Panc1 (cell line): ENCODE measurements around the gene TADA3. TPM values are rescaled to one million over a fixed set of nuclear protein-coding genes. Genes with fewer than 3 reads are reported as not detected.

Source experiments
- ATAC-seq: fragments of 200-7000 bp; cut with Tn5 transposase; 2 replicates; pipeline ENCODE4 v1.9.1; 2020; ENCODE audit warnings: mild to moderate bottlenecking, moderate library complexity
- BruUV-seq: library from RNA; stranded (reverse); fragments of 400-500 nt; replicated peaks from 2 replicates; lab custom pipeline; 2021; lab: Mats Ljungman, UMichigan
- CTCF ChIA-PET: fragments of 300-600 bp; sonication (Branson Sonifier 250); formaldehyde crosslinking; loops from one replicate; lab custom pipeline; 2022; ENCODE audit warnings: antibody characterized with exemption; lab: Charles Lee
- POLR2A ChIA-PET: fragments of 300-600 bp; sonication (Branson Sonifier 250); formaldehyde crosslinking; loops from one replicate; lab custom pipeline; 2022; ENCODE audit warnings: antibody characterized with exemption; lab: Charles Lee
- DNase-seq: peaks from one replicate; pipeline ENCODE4 v3.0.0-alpha.2; 2010; ENCODE audit warnings: low read depth, low spot score
- H3K27ac ChIP-seq: 2 replicates; pipeline ENCODE4 v1.5.1; 2011; ENCODE audit warnings: mild to moderate bottlenecking, low read length, inconsistent platforms
- H3K27me3 ChIP-seq: fragments of 200-500 bp; sonication (Bioruptor generic); 2 replicates; pipeline ENCODE4 v1.6.0; 2014; ENCODE audit warnings: low read length, inconsistent platforms; ENCODE audit not compliant: control insufficient read depth, insufficient read depth
- H3K36me3 ChIP-seq: fragments of 200-500 bp; sonication (Bioruptor generic); 2 replicates; pipeline ENCODE4 v1.5.1; 2014; ENCODE audit warnings: inconsistent platforms, mild to moderate bottlenecking, low read length, moderate library complexity; ENCODE audit not compliant: control insufficient read depth, insufficient read depth
- H3K4me1 ChIP-seq: 2 replicates; pipeline ENCODE4 v1.5.1; 2011; ENCODE audit warnings: inconsistent platforms, mild to moderate bottlenecking, low read length, moderate library complexity; ENCODE audit not compliant: control insufficient read depth, insufficient read depth
- H3K4me3 ChIP-seq, 2 experiments: 2 replicates each; pipeline ENCODE4 v1.5.1; 2011 to 2012; ENCODE audit warnings: low read depth in 2 of 2, low read length in 2 of 2, mild to moderate bottlenecking in 2 of 2, inconsistent platforms in 1 of 2, moderate library complexity in 1 of 2
- H3K9me3 ChIP-seq: fragments of 200-500 bp; sonication (Bioruptor generic); 2 replicates; pipeline ENCODE4 v1.5.1; 2014; ENCODE audit warnings: low read depth, mild to moderate bottlenecking, inconsistent platforms, low read length, moderate library complexity; ENCODE audit not compliant: control insufficient read depth, insufficient read depth
- POLR2AphosphoS5 ChIP-seq: IDR thresholded peaks from 2 replicates; pipeline ENCODE4 v1.6.1; 2012; ENCODE audit warnings: mild to moderate bottlenecking, low read depth, low read length, moderate library complexity
- REST ChIP-seq, 2 experiments: IDR thresholded peaks; 2 replicates each; pipeline ENCODE4 v1.6.1; 2011 to 2012; ENCODE audit warnings: low read depth in 2 of 2, control low read depth in 1 of 2, low read length in 1 of 2, mild to moderate bottlenecking in 1 of 2, moderate library complexity in 1 of 2; ENCODE audit not compliant: insufficient read depth in 1 of 2
- SIN3A ChIP-seq: IDR thresholded peaks from 2 replicates; pipeline ENCODE4 v1.6.1; 2012; ENCODE audit warnings: low read depth, mild to moderate bottlenecking, low read length, moderate library complexity, borderline replicate concordance; ENCODE audit not compliant: insufficient read depth
- TCF7L2 ChIP-seq: IDR thresholded peaks from 2 replicates; pipeline ENCODE4 v1.6.1; 2011; ENCODE audit warnings: mild to moderate bottlenecking, low read depth, low read length, inconsistent platforms
- in situ Hi-C: cut with HindIII; loops from 2 replicates; pipeline ENCODE4 v1.10.0; 2016; ENCODE audit warnings: low sequenced_read_pairs, low pct_unique_long_range_greater_than_20kb
- intact Hi-C: fragments of 100-400 bp; cut with micrococcal nuclease; formaldehyde crosslinking; loops from one replicate; pipeline ENCODE4 v1.10.0; 2022; ENCODE audit not compliant: unreplicated experiment
- total RNA-seq: library from RNA; stranded (reverse); gene quantifications from one replicate; pipeline ENCODE4 v1.2.1, GENCODE V29; 2021; ENCODE audit not compliant: unreplicated experiment
- TF ChIP-seq, protein P1 (sequence below): fragments of 450-650 bp; IDR thresholded peaks from 2 replicates; pipeline ENCODE4 v1.5.1; 2017; ENCODE audit warnings: mild to moderate bottlenecking

The TADA3 gene
- total RNA-seq, 1 experiment from 2014 or later, result 61.3 TPM

DNA sequence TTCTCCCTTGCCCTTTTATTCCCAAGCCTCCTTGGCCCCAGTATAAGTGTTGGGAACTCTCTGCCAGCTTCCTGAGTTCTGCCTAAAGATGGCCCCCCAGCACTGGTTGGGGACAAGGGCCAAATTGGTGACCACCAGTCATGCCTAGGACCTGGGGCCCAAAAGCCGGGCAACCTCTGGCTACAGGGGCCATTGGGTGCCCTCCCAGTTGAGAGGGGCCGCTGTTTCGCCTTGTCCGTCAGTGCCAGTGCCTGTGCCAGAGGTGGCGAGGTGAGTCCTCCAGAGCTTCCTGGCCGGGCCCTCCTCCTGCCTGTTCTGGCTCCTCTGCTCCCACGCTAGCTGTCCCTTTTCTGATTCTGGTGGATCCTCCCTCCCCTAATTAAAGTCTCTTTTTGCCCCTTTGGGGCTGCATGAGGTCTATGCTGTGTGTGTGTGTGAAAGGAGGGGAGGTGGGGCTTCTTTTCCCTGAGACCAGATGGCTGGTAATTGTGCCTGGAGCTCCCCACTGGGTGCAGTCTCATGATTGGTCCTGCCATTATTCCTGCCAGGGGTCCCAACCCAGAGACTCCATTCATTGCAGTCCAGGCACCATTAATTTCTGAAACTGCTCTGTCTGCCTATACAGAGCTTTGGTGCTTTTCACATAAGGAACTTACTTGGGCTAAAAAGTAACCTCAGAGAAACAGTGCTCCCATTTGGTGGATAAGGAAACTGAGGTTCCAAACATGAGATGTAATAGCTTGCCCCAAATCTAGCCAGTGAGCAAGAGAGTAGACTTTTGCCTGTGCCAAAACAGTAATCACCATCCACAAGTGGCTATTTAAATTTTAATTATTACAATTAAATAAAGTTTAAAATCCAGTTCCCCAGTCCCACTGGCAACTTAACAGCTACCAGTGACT, 14.7 kb upstream of the TADA3 start:
- ChIA-PET POLR2A (interaction anchor here (0.5 kb wide), 1 partner anchor 175 kb away, joined by 3 read pairs; no protein-coding TSS in a partner anchor), CTCF (no interaction called here)
- no peak for TF ChIP-seq POLR2AphosphoS5
- TF ChIP-seq, protein P1, sequence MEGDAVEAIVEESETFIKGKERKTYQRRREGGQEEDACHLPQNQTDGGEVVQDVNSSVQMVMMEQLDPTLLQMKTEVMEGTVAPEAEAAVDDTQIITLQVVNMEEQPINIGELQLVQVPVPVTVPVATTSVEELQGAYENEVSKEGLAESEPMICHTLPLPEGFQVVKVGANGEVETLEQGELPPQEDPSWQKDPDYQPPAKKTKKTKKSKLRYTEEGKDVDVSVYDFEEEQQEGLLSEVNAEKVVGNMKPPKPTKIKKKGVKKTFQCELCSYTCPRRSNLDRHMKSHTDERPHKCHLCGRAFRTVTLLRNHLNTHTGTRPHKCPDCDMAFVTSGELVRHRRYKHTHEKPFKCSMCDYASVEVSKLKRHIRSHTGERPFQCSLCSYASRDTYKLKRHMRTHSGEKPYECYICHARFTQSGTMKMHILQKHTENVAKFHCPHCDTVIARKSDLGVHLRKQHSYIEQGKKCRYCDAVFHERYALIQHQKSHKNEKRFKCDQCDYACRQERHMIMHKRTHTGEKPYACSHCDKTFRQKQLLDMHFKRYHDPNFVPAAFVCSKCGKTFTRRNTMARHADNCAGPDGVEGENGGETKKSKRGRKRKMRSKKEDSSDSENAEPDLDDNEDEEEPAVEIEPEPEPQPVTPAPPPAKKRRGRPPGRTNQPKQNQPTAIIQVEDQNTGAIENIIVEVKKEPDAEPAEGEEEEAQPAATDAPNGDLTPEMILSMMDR, result no peak
- no peak for TF ChIP-seq TCF7L2
- no peak for TF ChIP-seq REST (IDR thresholded peaks at IDR 0.05; ENCODE audit: insufficient read depth in 1 of 2, low read depth in 2 of 2, low read length in 1 of 2)
- TF ChIP-seq SIN3A, result no peak
- DNase-seq (no peak), ATAC-seq (no peak)
- Histone ChIP-seq H3K36me3 (peaks cover 13% of the 10 kb centered on the region; the same call in 1 of the 2 replicates), H3K4me3 (no peak overlapping the region), H3K27ac (no peak overlapping the region), H3K4me1 (peaks cover 15% of the 10 kb centered on the region), H3K9me3 (no peaks in the 10 kb centered on the region), H3K27me3 (no peaks in the 10 kb centered on the region)
- in situ Hi-C loops (no loop called here), intact Hi-C loops (no loop called here)
- TSS peak; percentile 65 for BruUV-seq

- intact Hi-C loops, result no loop called here
These were observed 13.9 kb upstream of the TADA3 start for GRCh38 chr3:9806137-9806536.

More at GRCh38 chr3:9806137-9806536, 13.9 kb upstream of the TADA3 start:
- no peak overlapping the region for H3K4me3 ChIP-seq
- peaks cover 15% of the 10 kb centered on the region for H3K4me1 ChIP-seq
- H3K9me3 ChIP-seq, result no peaks in the 10 kb centered on the region
- H3K36me3 ChIP-seq, result peaks cover 13% of the 10 kb centered on the region; the same call in 1 of the 2 replicates
- BruUV-seq, result no TSS peak
- in situ Hi-C loops, result no loop called here
- H3K27ac ChIP-seq, result no peak overlapping the region
- ATAC-seq (no peak), DNase-seq (no peak)
- no peak for TF ChIP-seq REST (IDR thresholded peaks at IDR 0.05; ENCODE audit: insufficient read depth in 1 of 2, low read depth in 2 of 2, low read length in 1 of 2)
- no peak for TF ChIP-seq POLR2AphosphoS5
- TF ChIP-seq, protein P1, result no peak
- TF ChIP-seq SIN3A, result no peak
- ChIA-PET POLR2A (no interaction called here), CTCF (no interaction called here)
- H3K27me3 ChIP-seq, result no peaks in the 10 kb centered on the region
